GM21723 (cell line): Measurements from ENCODE around the gene CRB2.
"Not testable (repeated sequence)": the region's sequence is repeated elsewhere in the genome, so short reads cannot be mapped to it uniquely, and the experiment has no call there.

Source experiments
- ATAC-seq: cut with Tn5 transposase; IDR thresholded peaks from one replicate; pipeline ENCODE4 v1.9.1; 2021; ENCODE audit warnings: mild to moderate bottlenecking, moderate library complexity; ENCODE audit not compliant: unreplicated experiment

CRB2 gene

DNA sequence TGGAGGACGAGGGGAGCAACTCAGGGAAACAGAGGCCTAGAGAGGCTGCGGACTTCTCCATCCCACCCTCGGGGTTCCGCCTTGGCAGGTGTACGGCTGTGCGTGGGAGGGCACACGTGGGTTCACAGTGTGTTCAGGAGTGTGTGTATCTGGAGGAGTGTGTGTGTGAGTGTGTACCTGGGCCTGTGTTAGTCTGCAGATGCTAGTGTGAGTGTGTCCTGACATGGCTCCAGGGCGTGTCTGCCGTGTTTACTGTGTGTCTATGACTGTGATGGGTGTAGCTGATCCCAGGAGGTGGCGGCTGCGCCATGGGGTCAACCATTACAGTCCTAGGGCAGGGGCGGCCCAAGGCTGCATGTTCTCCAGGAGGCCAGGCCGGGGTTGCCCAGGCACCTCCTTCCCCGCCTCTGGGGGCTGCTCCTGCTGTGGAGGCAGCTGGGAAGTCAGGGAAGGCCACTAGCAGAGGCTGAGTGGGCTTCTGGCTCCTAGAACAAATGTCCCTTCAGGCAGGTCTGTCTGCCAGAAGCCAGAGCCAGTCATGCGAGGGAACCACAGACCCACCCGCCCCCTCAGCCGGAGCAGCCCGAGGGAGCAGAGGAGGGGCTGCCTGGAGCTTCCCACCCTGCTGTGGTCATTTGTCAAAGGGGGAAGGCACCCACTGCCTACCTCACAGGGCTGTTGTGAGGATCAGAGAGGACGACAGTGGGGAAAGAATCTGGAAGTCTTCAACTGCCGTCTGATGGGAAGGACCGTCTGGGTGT lies 21.4 kb downstream of the CRB2 start:
- no peak for ATAC-seq

DNA sequence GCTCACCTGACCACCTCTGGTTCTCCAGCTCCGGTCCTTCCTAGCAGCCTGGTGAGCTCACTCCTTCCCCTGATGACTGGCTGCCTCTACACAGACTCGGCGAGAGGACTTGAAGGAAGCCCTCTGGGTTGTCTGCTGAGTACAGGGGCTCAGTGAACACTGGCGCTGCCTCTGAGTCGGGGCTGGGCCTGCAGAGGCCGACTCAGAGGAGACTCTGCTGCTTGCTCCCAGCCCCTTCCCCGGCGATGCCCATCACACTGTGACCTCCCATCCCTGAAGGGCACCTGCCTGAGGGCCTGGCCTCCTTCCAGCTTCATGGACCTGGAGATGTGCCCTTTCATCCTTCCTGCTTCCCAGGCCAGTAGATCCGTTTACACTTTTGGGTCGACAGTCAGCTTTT lies 22.0 kb downstream of the CRB2 start:
- ATAC-seq = no peak

DNA sequence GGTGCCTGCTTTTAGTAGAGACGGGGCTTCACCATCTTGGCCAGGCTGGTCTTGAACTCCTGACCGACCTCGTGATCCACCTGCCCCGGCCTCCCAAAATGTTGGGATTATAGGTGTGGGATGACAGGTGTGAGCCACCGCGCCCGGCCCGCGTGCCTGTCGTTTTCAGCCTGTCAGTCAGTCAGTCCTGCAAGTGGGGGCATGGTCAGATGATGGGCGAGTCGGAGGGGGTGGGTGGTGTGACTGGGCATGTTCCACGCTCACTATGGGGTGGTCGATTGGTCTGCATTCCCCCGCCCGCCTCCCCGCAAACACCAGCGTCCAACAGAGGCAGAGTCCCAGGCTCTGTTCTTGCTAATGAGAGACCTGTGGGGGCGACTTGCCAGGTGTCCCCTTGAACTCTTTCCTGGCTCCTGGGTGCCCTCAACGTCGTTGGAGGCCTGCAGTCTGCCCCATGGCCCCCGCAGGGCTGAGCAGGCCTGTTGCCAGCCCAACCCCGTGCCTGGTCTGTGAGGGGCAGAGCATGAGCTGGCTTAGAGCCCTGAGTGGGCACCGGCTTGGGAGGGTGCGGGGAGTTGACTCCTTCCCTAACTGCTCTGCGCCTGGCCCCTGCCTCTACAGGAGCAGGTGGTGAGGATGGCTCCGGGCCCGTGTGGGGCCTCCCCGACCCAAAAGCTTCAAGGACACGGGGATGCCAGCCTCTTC lies 23.1 kb downstream of the CRB2 start:
- no peak for ATAC-seq

DNA sequence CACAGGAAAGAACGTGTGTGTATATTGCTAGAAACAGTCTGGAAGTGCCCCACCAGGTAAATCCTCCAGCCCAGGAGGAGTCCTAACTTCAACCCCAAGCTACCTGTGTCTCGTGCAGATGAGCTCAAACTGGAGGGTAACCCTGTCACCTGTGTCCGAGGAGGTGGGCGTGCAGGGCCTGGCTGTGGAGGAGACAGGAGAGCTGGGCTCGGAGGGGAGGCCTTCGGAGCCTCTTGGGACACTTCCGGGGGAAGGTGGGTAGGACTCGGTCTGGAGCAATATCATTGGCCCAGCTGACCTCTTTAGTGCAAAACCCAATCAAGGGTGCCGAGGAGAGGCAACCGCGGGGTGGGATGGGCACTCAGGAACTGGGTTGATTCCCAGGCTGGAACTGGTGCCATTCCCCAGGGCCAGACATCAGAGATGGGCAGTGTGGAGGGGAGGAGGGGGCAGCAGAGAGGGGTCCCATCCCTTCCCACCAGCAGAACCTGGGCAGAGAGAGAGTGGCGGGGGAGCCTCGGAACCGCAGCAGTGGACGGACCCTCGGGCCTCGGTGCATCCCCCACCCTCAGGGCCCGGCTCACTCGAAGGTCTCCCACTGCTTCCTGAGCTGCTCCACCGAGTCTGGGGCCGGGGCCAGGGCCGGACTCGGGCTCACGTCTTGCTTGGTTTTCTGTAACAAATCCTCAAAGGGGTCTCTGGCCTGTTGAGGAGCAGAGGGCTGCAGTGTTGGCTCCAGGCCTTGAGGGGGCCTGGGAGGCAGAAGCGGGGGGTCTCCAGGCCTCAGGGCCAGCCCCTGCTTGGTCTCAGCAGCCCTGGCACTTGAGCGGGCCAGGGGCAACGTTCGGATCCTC lies 25.1 kb downstream of the CRB2 start:
- no peak for ATAC-seq

DNA sequence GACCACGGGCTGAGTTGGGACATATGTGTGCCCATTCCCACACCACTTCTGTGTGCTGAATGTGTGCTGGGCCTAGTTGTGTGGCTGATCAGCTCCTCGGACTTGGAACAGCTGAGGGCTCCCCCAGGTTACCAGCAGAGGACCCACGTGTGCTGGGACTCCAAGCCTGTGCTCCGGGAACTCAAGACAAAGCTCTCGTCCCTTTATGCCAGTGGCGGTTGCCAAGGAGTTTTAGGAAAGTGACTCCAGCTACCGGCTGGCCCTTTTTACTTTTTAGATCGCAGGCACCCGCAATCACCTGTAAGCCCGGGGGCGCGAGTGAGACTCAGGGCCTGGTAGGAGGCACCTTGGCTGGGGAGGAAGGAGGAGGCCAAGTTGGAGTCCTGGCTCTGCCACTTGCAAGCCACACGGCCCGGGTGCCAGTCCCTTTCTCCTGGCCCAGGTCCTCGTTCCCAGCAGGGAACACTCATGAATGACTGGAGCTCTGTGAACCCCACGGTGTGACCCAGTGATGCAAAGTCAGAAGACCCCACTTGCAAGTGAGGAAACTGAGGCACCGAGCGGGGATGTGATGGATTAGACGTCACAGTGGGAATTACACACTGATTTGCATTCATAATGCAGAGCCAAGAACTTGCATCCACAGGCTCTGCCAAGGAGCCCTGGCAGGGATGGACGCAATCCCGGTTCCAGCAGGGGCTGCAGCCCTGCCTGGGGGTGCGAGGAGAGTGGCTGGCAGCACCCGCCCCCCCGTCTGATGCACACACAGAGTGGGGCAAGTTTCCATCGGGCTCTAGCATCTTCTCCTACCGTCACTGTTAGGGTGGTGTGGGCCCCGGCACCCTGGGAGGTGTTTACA lies 26.9 kb downstream of the CRB2 start:
- ATAC-seq = no peak

DNA sequence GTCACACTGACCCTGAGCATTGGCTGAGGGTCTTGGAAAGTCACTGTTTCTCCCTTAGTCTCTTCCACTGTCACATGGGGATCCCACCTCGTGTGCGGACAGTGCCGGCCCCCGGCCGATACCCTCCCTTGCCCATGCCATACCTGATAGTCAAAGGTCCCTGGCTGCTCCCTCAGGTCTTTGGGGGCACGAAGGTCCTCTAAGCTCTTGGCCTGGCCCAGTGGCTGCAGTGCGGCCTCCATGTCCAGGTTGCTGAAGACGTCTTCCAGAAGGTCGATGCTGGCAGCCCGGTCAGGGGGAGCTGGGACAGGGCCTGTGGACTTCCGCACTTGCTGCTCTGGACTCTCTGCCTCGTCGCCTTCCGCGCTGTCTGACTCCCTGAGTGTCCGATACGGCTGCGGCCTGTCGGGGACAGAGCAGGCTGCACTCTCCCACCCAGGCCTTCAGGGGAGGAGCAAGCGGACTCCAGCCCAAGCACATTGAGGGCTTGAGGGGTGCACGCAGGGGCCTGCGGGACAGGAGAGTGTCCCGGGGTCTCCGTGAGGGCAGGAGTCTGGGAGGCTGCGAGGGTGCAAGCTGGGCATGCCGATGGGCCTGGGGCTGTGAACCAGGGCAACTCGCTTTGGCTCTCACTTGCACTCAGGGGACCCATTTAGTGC lies 27.6 kb downstream of the CRB2 start:
- ATAC-seq = no peak

DNA sequence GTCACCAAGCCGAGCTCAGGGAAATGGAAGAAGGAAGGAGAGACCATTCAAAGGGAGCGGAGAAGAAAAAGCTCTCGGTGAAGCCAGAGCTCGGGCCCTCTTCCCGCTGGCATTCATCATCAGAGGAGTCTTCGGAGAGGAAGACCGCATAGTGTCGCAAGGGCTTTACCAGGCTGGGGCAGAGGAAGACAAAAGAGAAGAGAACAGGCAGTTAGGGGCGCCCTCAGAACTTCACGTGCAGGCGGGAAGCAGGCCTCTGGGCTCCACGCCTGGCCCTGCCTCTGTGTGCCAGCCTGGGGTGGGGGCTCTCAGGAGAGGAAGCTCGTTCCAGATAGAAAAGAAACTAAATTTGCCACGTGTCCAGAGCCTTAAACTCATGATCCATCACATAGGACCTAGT lies 31.7 kb downstream of the CRB2 start:
- ATAC-seq = no peak

DNA sequence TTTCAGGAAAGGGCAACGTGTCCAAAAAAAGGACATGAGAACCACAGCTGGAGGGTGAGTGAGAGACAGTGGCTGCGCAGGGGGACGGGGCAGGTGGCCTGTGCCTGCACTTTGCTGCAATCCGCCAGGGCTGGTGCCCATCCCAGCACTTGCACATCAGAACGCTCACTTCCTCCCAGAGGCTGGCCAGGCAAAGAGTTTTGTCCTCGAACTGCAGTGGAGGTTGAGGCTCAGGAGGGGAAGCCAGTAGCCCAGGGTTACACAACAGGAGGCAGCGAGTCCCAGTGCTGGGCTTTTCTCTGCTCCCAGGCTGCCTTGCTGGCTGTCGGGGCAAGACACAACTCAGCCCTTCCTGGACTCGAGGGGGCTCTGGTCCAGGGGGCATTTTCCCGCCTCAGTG lies 33.1 kb downstream of the CRB2 start:
- ATAC-seq = no peak

DNA sequence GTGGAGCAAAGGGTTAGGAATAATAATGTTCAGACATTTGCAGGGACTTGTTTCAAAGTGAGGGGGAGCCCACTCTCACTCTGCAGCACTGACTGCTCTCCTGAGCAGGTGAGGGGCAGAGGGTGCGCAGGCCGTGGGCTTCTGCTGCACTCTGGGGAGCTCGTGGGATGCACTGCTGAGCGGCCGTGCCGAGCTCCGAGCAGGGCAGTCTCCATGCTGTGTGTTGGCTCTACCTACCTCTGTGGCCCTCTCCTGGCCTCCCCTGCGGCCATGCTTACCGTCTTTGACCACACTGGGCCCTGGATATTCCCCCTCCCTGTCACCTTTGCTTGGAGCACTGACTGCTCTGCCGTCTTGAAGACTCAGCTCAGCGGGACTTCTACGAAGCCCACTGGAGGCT lies 33.7 kb downstream of the CRB2 start:
- ATAC-seq = no peak

DNA sequence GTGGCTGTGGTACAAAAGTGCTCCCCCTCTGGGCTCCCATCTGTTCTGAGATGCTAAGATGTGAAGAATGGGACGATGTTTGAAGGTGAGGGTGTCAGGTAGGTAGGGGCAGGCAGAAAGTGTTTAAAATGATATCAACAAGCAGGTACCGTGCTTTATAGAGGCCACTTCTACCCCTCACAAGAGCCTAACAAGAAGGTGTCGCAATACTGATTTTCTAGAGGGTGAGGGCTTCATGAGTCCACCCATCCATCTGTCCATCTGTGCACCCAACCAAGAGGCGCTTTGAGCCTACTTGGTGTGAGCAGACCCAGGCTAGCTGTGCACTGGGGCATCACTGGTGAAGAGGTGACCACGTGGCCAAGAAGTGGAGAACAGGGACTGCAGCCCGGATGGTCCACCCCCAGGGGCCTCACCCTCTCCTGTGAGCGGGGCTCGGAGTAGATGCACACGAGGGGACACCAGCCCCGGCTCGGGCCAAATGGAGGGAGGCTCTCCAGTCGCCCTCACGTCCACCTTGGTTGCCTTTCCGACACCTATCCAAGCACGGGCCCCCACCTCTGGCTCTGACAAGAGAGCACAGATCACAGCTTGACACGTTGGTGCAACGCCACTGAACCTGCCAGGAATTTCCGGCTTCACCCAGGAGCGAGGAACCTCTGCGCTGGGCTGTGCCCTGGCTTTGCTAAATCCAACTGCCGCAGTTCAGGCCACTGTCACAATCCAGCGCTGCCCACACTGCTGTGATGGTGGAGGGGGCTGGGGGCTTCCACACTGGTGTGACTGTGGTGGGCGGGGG lies 34.5 kb downstream of the CRB2 start:
- no peak for ATAC-seq

DNA sequence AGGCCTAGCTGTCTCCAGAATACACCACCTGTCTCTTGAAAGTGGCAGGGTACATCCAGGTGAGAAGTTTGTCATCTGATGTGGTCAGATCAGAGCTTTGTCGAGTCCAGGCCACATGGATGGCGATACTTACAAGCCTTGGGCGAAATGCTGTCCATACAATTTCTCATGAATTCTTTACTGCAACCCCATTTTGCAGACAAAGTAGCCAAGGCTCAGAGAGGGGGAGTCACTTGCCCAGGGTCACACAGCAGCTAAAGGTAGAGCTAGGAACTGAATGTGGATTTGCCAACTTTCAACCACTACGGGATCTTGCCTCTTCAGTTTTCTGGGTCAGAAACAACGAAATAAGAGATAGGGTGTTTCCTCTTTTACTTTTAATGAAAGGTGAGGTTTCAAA lies 35.2 kb downstream of the CRB2 start:
- no peak for ATAC-seq

DNA sequence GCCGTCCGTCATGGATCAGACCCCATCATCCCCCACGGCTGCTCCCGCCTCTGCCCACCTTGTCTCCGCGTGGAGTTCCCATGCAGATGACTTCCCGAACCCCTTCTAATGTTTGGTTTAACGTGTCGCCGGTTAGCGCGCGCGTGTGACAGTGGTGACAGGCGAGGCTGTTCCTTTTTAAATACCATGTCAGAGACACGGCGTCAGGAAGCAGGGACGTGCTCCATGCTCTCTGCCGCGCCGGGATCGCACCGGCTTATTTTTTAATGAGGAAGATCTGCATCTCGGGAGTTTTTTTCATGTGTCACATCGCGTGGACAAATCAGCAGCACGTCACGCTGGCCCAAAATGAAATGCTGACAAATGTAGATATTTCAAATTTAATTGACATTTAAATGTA lies 35.9 kb downstream of the CRB2 start:
- no peak for ATAC-seq

DNA sequence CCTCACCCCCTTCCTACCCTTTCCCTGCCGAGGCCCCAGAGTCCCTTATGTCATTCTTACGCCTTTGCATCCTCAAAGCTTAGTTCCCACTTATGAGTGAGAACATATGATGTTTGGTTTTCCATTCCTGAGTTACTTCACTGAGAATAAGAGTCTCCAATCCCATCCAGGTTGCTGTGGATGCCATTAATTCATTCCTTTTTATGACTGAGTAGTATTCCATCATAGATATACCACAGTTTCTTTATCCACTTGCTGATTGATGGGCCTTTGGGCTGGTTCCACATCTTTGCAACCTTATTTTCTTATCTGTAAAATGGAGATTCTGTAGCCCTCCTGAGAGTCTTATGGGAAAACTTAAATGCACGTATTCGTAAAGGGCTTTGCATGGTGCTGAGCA lies 36.8 kb downstream of the CRB2 start:
- no peak for ATAC-seq

DNA sequence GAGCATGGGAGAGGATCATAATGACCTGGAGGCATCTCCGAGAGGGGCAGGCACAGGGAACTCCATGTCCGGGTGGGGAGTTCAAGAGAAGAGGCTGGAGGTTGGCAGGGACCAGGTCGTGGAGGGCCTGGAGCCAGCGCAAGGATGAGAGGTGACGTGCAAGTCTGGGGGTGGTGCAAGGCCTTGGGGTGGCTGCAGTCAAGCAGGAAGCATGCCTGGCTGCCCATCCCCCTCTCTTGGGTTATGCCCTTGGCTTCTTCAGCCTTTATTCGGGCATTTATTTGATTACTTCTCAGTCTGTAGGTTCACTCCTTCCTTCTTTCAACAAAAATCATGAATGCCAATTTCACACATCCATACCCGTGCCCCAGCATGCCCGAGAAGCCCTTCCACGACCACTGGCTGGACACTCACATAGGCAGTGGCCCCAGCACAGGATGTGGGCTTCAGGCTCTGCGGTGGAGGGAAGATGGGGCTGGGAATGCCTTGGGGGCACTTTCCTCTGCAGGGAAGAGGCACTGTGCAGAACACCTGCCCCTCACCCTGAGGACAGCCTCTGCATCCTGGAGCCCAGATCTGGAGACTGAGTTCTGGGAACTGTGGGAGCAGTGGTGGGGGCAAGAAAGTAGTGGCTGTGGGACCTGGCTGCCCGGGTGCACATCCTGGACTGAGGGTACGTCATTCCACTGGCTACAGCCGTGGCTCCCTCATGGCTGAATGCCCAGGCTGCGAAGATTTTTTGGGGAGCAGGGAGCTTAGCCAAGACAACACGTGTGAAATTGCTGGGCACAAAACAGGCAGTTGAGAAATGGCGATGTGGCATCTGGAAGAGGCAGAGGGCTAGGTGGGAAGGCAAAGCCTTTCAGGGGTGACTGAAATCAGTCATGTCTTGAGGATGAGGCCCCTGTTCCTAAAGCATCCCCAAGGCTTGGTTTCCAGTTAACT lies 38.6 kb downstream of the CRB2 start:
- no peak for ATAC-seq

DNA sequence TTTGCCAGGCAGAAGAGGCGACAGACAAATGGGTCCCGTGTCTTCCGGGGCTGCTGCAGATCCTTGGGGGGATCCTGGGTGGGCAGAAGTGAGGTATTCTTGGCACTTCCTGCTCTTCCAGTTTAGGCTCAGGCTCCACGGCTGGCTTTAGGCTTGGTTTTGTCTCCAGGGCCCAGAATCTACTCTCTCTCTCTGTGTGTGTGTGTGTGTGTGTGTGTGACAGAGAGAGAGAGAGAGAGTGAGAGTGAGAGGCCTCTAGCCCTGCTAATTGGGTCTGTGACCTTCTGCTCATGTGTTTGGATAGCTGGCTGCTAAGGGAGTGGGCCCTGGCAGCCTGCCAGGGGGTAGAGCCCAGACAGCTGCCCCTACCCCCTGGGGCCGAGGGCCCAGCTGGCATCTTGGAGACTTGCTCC lies 39.3 kb downstream of the CRB2 start:
- no peak for ATAC-seq

DNA sequence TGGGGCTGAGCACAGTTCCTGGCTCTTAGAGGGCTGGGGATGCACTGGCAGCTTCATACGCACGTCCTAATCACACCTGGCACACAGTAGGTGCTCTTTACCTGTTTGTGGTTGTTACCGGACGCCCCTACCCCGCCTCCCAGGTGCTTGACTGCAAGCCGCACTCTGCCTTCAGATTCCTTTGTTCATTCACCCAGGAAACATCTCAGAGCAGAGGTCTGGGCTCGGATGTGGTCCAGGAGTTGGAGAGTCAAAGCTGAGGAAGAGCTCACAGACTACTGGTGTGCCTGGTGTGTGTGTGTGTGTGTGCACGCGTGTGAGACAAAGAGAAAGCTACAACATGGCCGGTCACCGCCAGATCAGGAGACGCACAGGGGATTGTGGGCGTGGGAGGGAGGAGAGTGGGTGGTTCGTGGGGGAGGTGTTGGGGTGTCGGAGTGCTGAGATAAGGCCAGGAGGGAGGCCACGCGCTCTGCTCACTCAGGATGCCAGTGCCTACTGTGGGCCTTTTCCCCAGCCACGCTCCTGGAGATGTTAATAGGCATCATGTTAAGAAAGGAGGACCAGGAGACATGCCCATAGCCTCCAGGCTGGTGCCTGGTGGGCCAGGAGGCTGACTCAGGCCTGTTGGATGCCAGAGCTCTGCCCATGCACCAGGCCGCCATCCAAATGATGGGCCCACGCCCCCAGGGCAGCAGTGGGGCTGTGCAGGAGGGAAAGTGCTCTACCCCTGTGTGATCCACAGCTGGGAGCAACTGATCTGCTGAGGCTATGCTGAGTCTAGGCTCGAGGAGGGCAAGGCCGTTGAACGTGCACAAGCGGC lies 39.9 kb downstream of the CRB2 start:
- no peak for ATAC-seq

DNA sequence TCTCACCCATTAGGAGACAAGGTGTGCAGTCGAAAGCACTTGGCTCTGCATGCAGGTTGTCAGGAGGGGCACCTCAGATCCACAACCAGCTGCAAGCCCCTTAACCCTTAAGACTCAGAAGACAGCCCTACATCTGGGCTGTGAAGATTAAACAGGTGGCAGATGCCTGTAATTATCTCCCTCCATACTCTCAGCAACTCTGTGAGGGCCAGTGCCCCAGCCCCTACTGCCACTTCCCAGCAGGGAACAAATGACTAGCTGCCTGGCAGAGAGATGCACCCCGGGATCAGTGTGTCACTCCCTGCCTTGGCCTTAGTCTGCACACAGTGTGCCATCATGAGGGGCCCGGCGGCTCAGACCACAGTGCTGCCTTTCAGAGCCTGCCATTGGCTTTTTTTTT lies 42.0 kb downstream of the CRB2 start:
- no peak for ATAC-seq

DNA sequence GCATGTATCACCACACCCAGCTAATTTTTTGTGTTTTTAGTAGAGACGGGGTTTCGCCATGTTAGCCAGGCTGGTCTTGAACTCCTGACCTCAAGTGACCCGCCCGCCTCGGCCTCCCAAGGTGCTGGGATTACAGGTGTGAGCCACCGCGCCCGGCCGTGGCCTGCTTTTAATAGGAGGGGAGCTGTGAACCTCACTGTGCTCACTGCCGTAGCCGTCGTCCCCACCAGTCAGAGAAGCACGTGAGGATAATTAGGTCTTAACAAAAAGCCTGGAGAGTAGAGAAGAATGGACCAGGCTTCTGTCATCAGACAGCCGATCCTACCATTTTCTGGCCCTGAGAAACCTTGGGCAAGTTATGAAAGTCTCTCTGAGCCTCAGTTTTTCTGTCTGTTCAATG lies 42.9 kb downstream of the CRB2 start:
- ATAC-seq = not testable (repeated sequence)
